22Rv1 (cell line): Measurements from ENCODE around the gene PNPO.

ENCODE experiments used
- ZFX ChIP-seq: fragments of 450-650 bp; IDR thresholded peaks from 2 replicates; pipeline ENCODE4 v1.6.1; 2017; ENCODE audit warnings: antibody characterized with exemption, borderline replicate concordance
- TF ChIP-seq, protein P1 (sequence below): fragments of 450-650 bp; IDR thresholded peaks from 2 replicates; pipeline ENCODE4 v1.5.1; 2017; ENCODE audit warnings: mild to moderate bottlenecking

DNA sequence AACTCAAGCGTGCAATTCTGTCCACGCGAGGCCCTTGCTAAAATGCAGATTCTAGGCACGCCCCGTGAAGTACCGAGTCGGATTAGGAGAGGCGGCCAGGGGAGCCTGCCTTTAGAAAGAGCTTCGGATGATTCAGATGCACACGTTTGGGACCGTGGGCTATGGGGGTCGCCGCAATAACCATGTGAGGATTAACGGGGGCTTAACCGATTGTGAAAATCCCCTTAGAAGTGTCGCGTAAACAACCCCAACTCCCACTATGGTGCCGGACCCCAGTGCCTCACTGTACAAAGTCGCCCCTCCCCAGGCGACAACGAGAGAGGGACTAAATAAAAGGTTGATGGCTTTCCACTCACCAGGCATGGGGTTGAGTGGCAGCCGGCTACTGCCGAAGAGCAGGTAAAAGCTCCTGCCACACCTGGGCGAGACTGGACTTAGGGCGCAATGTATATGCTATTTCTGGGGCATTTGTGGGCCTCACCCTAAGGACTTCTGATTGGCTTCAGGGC, 46.0 kb upstream of the PNPO start:
- TF ChIP-seq, protein P1, sequence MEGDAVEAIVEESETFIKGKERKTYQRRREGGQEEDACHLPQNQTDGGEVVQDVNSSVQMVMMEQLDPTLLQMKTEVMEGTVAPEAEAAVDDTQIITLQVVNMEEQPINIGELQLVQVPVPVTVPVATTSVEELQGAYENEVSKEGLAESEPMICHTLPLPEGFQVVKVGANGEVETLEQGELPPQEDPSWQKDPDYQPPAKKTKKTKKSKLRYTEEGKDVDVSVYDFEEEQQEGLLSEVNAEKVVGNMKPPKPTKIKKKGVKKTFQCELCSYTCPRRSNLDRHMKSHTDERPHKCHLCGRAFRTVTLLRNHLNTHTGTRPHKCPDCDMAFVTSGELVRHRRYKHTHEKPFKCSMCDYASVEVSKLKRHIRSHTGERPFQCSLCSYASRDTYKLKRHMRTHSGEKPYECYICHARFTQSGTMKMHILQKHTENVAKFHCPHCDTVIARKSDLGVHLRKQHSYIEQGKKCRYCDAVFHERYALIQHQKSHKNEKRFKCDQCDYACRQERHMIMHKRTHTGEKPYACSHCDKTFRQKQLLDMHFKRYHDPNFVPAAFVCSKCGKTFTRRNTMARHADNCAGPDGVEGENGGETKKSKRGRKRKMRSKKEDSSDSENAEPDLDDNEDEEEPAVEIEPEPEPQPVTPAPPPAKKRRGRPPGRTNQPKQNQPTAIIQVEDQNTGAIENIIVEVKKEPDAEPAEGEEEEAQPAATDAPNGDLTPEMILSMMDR = no peak
- no peak for TF ChIP-seq ZFX
